IPS-20b (cell line): Measurements from ENCODE around the gene ATP10B.

Source experiments
- H3K27ac ChIP-seq: one replicate; pipeline ENCODE4 v1.5.1; 2013; ENCODE audit warnings: low read length
- H3K27me3 ChIP-seq: 2 replicates; pipeline ENCODE4 v1.6.1; 2013; ENCODE audit warnings: mild to moderate bottlenecking, low read length, inconsistent platforms; ENCODE audit not compliant: insufficient read depth
- H3K36me3 ChIP-seq: 2 replicates; pipeline ENCODE4 v1.6.1; 2013; ENCODE audit warnings: low read depth, mild to moderate bottlenecking, inconsistent platforms, low read length, moderate library complexity; ENCODE audit not compliant: insufficient read depth
- H3K4me1 ChIP-seq: 2 replicates; pipeline ENCODE4 v1.6.1; 2013; ENCODE audit warnings: mild to moderate bottlenecking, control low read depth, inconsistent platforms, low read length, moderate library complexity; ENCODE audit not compliant: insufficient read depth
- H3K4me3 ChIP-seq: 2 replicates; pipeline ENCODE4 v1.5.1; 2013; ENCODE audit warnings: mild to moderate bottlenecking, low read length, inconsistent platforms
- H3K9ac ChIP-seq: 2 replicates; pipeline ENCODE4 v1.6.1; 2013; ENCODE audit warnings: low read depth, mild to moderate bottlenecking, inconsistent platforms, low read length, moderate library complexity
- H3K9me3 ChIP-seq: 2 replicates; pipeline ENCODE4 v1.6.1; 2013; ENCODE audit warnings: mild to moderate bottlenecking, low read depth, low read length, inconsistent platforms; ENCODE audit not compliant: insufficient read depth

Gene ATP10B

GRCh38 chr5:160555581-160555970 is 296.4 kb downstream of the ATP10B start:
- Histone ChIP-seq H3K4me3 (no peak overlapping the region), H3K9ac (no peak overlapping the region), H3K9me3 (no peaks in the 10 kb centered on the region), H3K27ac (no peak overlapping the region), H3K4me1 (no peaks in the 10 kb centered on the region), H3K27me3 (no peaks in the 10 kb centered on the region), H3K36me3 (no peaks in the 10 kb centered on the region)

- Histone ChIP-seq H3K4me1 (no peaks in the 10 kb centered on the region), H3K27ac (no peak overlapping the region), H3K4me3 (no peak overlapping the region), H3K9me3 (no peaks in the 10 kb centered on the region), H3K36me3 (no peaks in the 10 kb centered on the region), H3K27me3 (no peaks in the 10 kb centered on the region), H3K9ac (no peak overlapping the region)
Observed at GRCh38 chr5:160550075-160550474, 301.9 kb downstream of the ATP10B start.

GRCh38 chr5:160548949-160549645 is 302.9 kb downstream of the ATP10B start:
- no peak overlapping the region for H3K9ac ChIP-seq
- H3K36me3 ChIP-seq: no peaks in the 10 kb centered on the region
- no peaks in the 10 kb centered on the region for H3K9me3 ChIP-seq
- H3K4me3 ChIP-seq: no peak overlapping the region
- no peaks in the 10 kb centered on the region for H3K4me1 ChIP-seq
- H3K27me3 ChIP-seq: no peaks in the 10 kb centered on the region
- no peak overlapping the region for H3K27ac ChIP-seq

DNA sequence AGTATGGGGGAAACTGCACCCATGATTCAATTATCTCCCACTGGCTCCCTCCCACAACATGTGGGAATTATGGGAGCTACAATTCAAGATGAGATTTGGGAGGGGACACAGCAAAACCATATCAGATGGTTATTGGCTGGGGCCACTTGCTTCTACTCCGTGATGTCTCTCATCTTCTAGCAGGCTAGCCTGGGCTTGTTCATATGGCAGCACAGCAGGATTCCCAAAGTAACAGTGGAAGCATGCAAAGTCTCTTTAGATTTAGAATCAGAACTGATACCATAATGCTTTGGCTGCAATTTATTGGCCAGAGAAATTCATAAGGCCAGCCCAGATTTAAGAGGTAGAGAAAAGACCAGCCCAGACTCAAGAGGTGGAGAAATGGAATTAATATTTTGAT is 304.1 kb downstream of the ATP10B start:
- H3K9me3 ChIP-seq: no peaks in the 10 kb centered on the region

DNA sequence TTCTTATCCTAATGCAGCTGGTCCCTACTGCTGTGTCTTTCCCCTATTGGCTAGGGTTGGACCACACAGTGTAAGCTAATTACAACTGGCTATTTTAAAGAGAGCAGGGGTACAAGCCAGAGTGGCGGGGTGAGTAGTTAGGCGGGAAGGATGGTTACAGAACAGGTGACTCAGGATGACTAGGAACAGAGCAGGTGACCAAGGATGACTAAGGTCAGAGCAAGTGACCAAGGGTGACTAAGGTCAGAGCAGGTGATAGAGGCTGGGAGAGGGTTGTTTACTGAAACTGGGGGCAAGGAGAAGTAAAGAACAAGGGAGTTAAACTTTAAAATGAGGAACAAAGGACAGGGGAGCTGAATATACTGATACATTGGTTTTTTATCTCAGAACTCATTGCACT is 304.9 kb downstream of the ATP10B start:
- no peaks in the 10 kb centered on the region for H3K4me1 ChIP-seq
- no peaks in the 10 kb centered on the region for H3K36me3 ChIP-seq
- no peak overlapping the region for H3K4me3 ChIP-seq
- H3K9me3 ChIP-seq: no peaks in the 10 kb centered on the region
- H3K27me3 ChIP-seq: no peaks in the 10 kb centered on the region
- no peak overlapping the region for H3K9ac ChIP-seq
- H3K27ac ChIP-seq: no peak overlapping the region

More for the DNA sequence above, 304.1 kb downstream of the ATP10B start:
- no peak overlapping the region for H3K4me3 ChIP-seq
- no peak overlapping the region for H3K9ac ChIP-seq
- no peaks in the 10 kb centered on the region for H3K27me3 ChIP-seq
- H3K4me1 ChIP-seq: no peaks in the 10 kb centered on the region
- no peaks in the 10 kb centered on the region for H3K36me3 ChIP-seq
- H3K27ac ChIP-seq: no peak overlapping the region

GRCh38 chr5:160545832-160546231 is 306.2 kb downstream of the ATP10B start:
- Histone ChIP-seq H3K4me1 (no peaks in the 10 kb centered on the region), H3K36me3 (no peaks in the 10 kb centered on the region), H3K27ac (no peak overlapping the region), H3K27me3 (no peaks in the 10 kb centered on the region), H3K4me3 (no peak overlapping the region), H3K9ac (no peak overlapping the region), H3K9me3 (no peaks in the 10 kb centered on the region)

DNA sequence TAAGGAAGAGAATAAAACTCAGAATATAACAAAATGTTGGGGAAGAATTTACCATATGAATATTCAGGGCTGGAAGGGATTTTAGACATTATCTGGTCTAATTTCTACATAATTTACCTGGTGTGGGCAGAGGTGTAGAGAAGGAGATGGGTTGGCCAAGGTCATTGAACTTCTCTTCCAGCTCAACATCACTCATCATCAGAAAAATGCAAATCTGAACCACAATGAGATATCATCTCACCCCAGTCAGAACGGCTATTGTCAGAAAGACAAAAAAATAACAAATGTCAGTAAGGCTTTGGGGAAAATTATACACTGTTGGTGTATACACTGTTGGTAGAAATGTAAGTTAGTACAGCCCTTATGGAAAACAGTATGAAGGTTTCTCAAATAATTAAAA is 308.6 kb downstream of the ATP10B start:
- no peaks in the 10 kb centered on the region for H3K36me3 ChIP-seq
- no peak overlapping the region for H3K4me3 ChIP-seq
- H3K9ac ChIP-seq: no peak overlapping the region
- no peaks in the 10 kb centered on the region for H3K9me3 ChIP-seq
- H3K27me3 ChIP-seq: no peaks in the 10 kb centered on the region
- H3K27ac ChIP-seq: no peak overlapping the region
- H3K4me1 ChIP-seq: no peaks in the 10 kb centered on the region

- no peak overlapping the region for H3K27ac ChIP-seq
- no peak overlapping the region for H3K4me3 ChIP-seq
- H3K9ac ChIP-seq: no peak overlapping the region
- no peaks in the 10 kb centered on the region for H3K36me3 ChIP-seq
- no peaks in the 10 kb centered on the region for H3K9me3 ChIP-seq
- no peaks in the 10 kb centered on the region for H3K4me1 ChIP-seq
- no peaks in the 10 kb centered on the region for H3K27me3 ChIP-seq
Observed at GRCh38 chr5:160542840-160543239, 309.2 kb downstream of the ATP10B start.

DNA sequence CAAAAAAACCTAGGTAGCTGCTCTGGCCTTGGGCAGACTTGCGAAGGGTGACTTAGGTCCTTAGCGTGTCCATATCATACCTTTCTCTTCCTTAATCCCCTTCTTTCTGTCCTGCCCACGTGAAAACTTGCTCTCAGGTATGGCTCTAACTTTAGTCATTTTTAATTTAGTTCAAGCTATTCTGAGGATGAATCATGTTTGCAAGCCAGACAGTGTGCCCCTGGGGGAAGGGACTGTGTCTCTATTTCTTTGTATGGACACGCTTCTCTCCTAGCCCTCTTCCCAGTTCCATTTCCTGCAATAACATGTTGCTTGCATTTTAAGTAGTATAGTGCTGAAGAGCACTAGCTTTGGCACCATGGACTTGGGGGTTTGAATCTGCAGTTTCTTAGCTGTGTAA is 309.7 kb downstream of the ATP10B start:
- Histone ChIP-seq H3K9ac (no peak overlapping the region), H3K36me3 (no peaks in the 10 kb centered on the region), H3K4me3 (no peak overlapping the region), H3K27me3 (no peaks in the 10 kb centered on the region), H3K9me3 (no peaks in the 10 kb centered on the region), H3K4me1 (no peaks in the 10 kb centered on the region), H3K27ac (no peak overlapping the region)

- peaks cover 5% of the 10 kb centered on the region; the same call in 1 of the 2 replicates for H3K4me1 ChIP-seq
- H3K4me3 ChIP-seq: no peak overlapping the region
- H3K36me3 ChIP-seq: no peaks in the 10 kb centered on the region
- no peak overlapping the region for H3K27ac ChIP-seq
- no peak overlapping the region for H3K9ac ChIP-seq
- H3K27me3 ChIP-seq: no peaks in the 10 kb centered on the region
- no peaks in the 10 kb centered on the region for H3K9me3 ChIP-seq
Observed at GRCh38 chr5:160539431-160539830, 312.6 kb downstream of the ATP10B start.

GRCh38 chr5:160537940-160538339 is 314.1 kb downstream of the ATP10B start:
- H3K27ac ChIP-seq: no peak overlapping the region
- H3K9me3 ChIP-seq: no peaks in the 10 kb centered on the region
- no peak overlapping the region for H3K4me3 ChIP-seq
- H3K4me1 ChIP-seq: peaks cover 5% of the 10 kb centered on the region; the same call in 1 of the 2 replicates
- no peaks in the 10 kb centered on the region for H3K36me3 ChIP-seq
- H3K27me3 ChIP-seq: no peaks in the 10 kb centered on the region
- no peak overlapping the region for H3K9ac ChIP-seq

DNA sequence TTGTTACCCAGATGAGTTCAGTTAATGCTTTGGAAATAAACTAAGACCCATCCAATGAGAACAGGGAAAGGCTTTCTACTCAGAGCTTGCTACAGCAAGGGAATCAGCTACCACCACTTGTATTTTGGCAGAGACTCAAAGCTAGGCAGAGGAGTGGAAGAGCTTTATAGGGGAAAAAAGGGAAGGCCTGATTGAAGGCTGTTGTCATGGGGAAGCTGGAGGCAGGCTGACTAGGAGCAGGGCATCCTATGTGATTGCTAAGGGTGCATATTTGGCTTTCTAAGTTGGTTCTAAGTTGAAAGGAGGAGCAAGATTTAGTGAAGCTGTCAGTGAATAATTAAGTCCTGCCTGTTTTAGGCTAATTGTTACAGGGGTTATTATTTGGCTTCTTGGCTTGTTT is 314.9 kb downstream of the ATP10B start:
- no peak overlapping the region for H3K4me3 ChIP-seq
- no peaks in the 10 kb centered on the region for H3K27me3 ChIP-seq
- H3K9me3 ChIP-seq: no peaks in the 10 kb centered on the region
- H3K4me1 ChIP-seq: peaks cover 5% of the 10 kb centered on the region; the same call in 1 of the 2 replicates
- H3K27ac ChIP-seq: no peak overlapping the region
- no peak overlapping the region for H3K9ac ChIP-seq
- H3K36me3 ChIP-seq: no peaks in the 10 kb centered on the region
